ENCODE results near the gene MRPL48.

MRPL48 gene

DNA sequence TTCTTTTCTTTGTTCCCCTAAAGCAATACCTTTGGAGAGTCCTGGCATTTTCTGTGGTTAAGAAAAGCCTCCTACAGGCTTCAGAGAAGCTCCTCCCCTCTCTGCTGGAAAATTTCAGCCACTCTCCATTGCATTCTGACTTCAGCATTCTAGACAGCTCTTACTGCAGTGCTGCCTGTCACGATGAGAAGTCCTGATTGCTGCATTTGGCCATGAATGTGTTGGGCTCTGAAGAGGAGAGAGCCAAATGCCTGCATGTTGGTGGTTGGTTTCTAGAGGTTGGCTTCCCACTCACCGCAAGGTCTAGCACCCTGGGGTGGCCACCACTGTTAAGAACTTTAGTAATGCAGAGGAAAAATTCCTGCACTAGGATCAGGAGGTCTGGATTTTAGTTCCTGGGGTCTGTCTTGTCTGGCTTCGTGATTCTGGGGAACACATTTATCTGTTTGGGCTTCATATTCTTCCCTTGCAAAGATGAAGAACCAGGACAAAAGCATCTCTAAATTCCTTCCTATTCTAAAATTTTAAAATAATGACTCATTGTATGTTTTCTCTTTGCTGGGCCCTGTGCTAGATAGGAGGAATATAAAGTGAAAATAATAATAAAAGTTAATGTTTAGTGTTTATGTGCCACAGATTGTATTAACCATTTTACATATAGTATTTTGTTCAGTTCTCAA lies 50.9 kb downstream of the MRPL48 start:
- Histone ChIP-seq H3K9me3 (ENCODE audit: control insufficient read depth, insufficient read depth, low read length) (no peaks in the 10 kb centered on the region), H3K4me3 (ENCODE audit: low read length) (no peak overlapping the region), H3K27ac (ENCODE audit: low read length) (no peak overlapping the region), H3K27me3 (ENCODE audit: control insufficient read depth, insufficient read depth, low read length) (no peaks in the 10 kb centered on the region), H3K4me1 (ENCODE audit: control insufficient read depth, insufficient read depth, low read length) (no peaks in the 10 kb centered on the region), H3K36me3 (ENCODE audit: control insufficient read depth, insufficient read depth, low read length) (no peaks in the 10 kb centered on the region)
- WGBS (ENCODE audit: insufficient coverage, insufficient read length) = no CpG with 5 or more reads among the region's 3 CpGs
- no peak for DNase-seq (ENCODE audit: low read depth, low spot score)

DNA sequence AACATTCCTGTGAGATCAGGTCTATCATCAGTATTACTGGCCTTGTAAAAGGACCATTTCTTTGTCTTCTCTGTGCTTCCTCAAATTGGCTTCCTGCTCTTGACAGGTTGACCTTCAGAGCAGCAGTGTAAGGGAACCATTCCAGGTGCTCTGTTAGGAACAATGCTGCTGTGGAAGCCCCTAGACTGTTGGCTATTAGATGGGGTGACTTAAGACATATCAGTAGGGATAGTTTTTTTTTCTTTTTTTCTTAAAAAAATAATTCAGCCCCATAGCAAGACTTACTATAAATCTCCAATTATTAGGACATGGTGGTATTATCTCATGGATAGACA lies 51.4 kb downstream of the MRPL48 start:
- Histone ChIP-seq H3K4me1 (ENCODE audit: control insufficient read depth, insufficient read depth, low read length) (no peaks in the 10 kb centered on the region), H3K9me3 (ENCODE audit: control insufficient read depth, insufficient read depth, low read length) (no peaks in the 10 kb centered on the region), H3K27me3 (ENCODE audit: control insufficient read depth, insufficient read depth, low read length) (no peaks in the 10 kb centered on the region), H3K36me3 (ENCODE audit: control insufficient read depth, insufficient read depth, low read length) (no peaks in the 10 kb centered on the region), H3K4me3 (ENCODE audit: low read length) (no peak overlapping the region), H3K27ac (ENCODE audit: low read length) (no peak overlapping the region)
- DNase-seq (ENCODE audit: low read depth, low spot score) = no peak

DNA sequence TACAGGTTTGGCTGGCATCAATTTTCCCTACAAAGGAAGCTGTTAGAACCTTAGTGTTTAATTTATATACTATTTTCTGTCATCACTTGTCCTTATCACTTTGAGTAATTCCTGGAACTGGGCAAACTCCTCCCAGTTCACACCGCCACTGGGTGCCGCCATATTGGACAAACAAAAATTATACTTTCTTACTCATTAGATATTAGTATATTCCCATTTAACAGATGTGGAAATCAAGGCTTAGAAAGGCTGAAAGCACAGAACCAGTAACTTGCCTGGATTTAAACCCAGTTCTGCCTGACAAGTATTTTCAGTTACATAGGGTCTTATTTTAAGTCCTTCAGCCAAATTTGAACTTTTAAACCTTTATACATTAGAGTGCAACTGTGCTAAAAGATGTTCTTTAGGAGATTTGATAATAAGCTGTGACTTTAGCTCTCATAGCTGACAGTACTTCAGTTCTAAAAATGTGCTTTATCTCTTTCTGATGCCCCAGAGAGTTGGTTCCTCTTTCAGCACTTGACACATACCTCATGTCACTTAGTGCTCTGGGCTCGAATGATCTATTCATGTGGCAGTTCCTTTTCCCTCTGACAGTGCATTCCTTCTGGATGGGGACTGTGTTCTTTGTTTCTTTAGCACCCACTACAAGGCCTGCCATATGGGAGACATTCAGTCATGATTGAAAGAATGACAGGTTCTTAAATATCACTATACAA lies 63.5 kb downstream of the MRPL48 start:
- Histone ChIP-seq H3K4me3 (ENCODE audit: low read length) (no peak overlapping the region), H3K4me1 (ENCODE audit: control insufficient read depth, insufficient read depth, low read length) (no peaks in the 10 kb centered on the region), H3K36me3 (ENCODE audit: control insufficient read depth, insufficient read depth, low read length) (no peaks in the 10 kb centered on the region), H3K27me3 (ENCODE audit: control insufficient read depth, insufficient read depth, low read length) (no peaks in the 10 kb centered on the region), H3K9me3 (ENCODE audit: control insufficient read depth, insufficient read depth, low read length) (no peaks in the 10 kb centered on the region), H3K27ac (ENCODE audit: low read length) (no peak overlapping the region)
- DNase-seq (ENCODE audit: low read depth, low spot score) = no peak
- no CpG with 5 or more reads among the region's 3 CpGs for WGBS (ENCODE audit: insufficient coverage, insufficient read length)

DNA sequence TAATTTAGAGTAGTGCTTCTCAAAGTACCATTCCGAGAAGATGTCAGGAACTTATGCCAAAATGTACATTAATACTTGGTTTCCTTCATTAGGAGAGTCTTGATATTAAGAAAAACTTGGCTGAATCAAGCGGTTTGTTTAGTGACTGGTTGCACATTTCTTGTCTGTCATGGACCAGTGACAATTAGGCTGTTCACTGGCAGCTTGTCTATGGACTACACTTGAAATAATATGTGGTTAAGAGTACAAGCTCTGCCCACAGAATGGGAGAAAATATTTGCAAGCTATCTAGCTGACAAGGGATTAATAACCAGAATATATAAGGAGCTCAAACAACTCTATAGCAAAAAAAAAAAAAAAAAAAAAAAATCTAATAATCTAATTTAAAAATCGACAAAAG lies 64.4 kb downstream of the MRPL48 start:
- Histone ChIP-seq H3K27ac (ENCODE audit: low read length) (no peak overlapping the region), H3K36me3 (ENCODE audit: control insufficient read depth, insufficient read depth, low read length) (no peaks in the 10 kb centered on the region), H3K4me1 (ENCODE audit: control insufficient read depth, insufficient read depth, low read length) (no peaks in the 10 kb centered on the region), H3K4me3 (ENCODE audit: low read length) (no peak overlapping the region), H3K9me3 (ENCODE audit: control insufficient read depth, insufficient read depth, low read length) (no peaks in the 10 kb centered on the region), H3K27me3 (ENCODE audit: control insufficient read depth, insufficient read depth, low read length) (no peaks in the 10 kb centered on the region)
- no CpG with 5 or more reads among the region's 3 CpGs for WGBS (ENCODE audit: insufficient coverage, insufficient read length)
- no peak for DNase-seq (ENCODE audit: low read depth, low spot score)

DNA sequence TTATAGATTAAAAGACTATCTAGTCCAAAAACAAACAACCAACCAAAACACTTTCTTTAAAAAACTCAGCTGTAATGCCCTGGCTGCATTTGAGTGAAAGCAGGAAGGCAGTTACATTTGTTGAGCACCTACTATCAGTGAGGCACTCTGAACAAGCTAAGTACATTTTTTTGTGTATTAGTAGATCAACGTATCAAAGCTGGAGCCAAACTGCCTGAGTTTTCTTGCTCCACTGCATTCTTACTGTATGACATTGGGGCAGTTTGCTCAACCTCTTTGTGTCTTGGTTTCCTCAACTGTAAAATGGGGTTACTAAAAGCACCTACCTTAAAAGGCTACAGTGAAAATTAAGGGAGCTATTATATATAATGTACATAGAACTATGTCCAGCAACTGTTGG lies 67.0 kb downstream of the MRPL48 start:
- no peak overlapping the region for H3K27ac ChIP-seq (ENCODE audit: low read length)
- no peaks in the 10 kb centered on the region for H3K36me3 ChIP-seq (ENCODE audit: control insufficient read depth, insufficient read depth, low read length)
- no peaks in the 10 kb centered on the region for H3K27me3 ChIP-seq (ENCODE audit: control insufficient read depth, insufficient read depth, low read length)
- no peak overlapping the region for H3K4me3 ChIP-seq (ENCODE audit: low read length)
- no peak for DNase-seq (ENCODE audit: low read depth, low spot score)
- WGBS (ENCODE audit: insufficient coverage, insufficient read length) = no CpG with 5 or more reads among the region's 1 CpG
- no peaks in the 10 kb centered on the region for H3K4me1 ChIP-seq (ENCODE audit: control insufficient read depth, insufficient read depth, low read length)
- no peaks in the 10 kb centered on the region for H3K9me3 ChIP-seq (ENCODE audit: control insufficient read depth, insufficient read depth, low read length)

DNA sequence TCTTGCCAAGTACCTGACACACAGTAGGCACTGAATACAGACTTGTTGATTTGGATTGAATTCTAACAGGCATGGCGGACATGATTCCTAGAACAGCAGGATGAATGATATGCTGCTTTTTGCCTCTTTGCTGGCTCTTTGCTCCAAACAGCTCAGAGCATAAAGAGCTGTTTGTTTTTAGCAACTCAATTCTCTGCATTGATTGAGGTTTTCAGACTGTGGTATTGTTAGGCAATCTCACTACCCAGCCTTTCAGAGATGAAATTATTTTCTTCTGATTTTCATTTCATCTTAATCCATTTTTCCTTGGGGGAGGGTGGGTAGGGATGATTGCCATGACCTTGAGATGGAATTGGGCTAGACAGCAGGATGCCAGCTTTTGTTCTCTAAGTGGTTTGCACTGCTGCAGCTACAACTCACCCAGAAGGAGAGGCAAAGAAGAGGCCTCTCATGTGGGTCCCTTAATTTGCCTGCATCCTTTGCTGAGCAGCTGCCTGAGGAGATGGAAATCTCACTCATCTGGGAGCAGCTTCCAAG lies 68.4 kb downstream of the MRPL48 start:
- no CpG with 5 or more reads among the region's 1 CpG for WGBS (ENCODE audit: insufficient coverage, insufficient read length)
- H3K4me3 ChIP-seq (ENCODE audit: low read length) = no peak overlapping the region
- no peak overlapping the region for H3K27ac ChIP-seq (ENCODE audit: low read length)
- no peaks in the 10 kb centered on the region for H3K4me1 ChIP-seq (ENCODE audit: control insufficient read depth, insufficient read depth, low read length)
- no peak for DNase-seq (ENCODE audit: low read depth, low spot score)
- no peaks in the 10 kb centered on the region for H3K27me3 ChIP-seq (ENCODE audit: control insufficient read depth, insufficient read depth, low read length)
- H3K9me3 ChIP-seq (ENCODE audit: control insufficient read depth, insufficient read depth, low read length) = no peaks in the 10 kb centered on the region
- H3K36me3 ChIP-seq (ENCODE audit: control insufficient read depth, insufficient read depth, low read length) = no peaks in the 10 kb centered on the region

DNA sequence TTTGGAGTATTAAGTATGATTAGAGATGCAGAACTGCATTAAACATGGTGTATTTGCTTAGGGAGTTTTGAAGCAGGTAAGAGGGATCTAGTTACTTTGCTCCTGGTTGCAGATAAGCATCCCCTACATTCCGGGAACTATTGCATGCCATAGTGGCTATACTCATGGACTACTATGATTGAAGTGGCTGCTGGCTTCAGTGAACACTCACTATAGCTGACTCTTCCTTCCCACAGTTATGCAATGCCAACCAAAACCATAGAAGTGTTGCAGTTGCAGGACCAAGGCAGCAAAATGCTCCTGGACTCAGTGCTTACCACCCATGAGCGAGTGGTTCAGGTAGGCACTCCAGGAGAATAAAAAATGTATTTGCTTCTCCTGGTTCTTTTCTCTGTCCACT lies 72.0 kb downstream of the MRPL48 start:
- DNase-seq (ENCODE audit: low read depth, low spot score) = no peak
- no peaks in the 10 kb centered on the region for H3K9me3 ChIP-seq (ENCODE audit: control insufficient read depth, insufficient read depth, low read length)
- H3K27me3 ChIP-seq (ENCODE audit: control insufficient read depth, insufficient read depth, low read length) = no peaks in the 10 kb centered on the region
- WGBS (ENCODE audit: insufficient coverage, insufficient read length) = no CpG with 5 or more reads among the region's 2 CpGs
- no peaks in the 10 kb centered on the region for H3K36me3 ChIP-seq (ENCODE audit: control insufficient read depth, insufficient read depth, low read length)
- H3K4me1 ChIP-seq (ENCODE audit: control insufficient read depth, insufficient read depth, low read length) = no peaks in the 10 kb centered on the region
- no peak overlapping the region for H3K4me3 ChIP-seq (ENCODE audit: low read length)
- H3K27ac ChIP-seq (ENCODE audit: low read length) = no peak overlapping the region

DNA sequence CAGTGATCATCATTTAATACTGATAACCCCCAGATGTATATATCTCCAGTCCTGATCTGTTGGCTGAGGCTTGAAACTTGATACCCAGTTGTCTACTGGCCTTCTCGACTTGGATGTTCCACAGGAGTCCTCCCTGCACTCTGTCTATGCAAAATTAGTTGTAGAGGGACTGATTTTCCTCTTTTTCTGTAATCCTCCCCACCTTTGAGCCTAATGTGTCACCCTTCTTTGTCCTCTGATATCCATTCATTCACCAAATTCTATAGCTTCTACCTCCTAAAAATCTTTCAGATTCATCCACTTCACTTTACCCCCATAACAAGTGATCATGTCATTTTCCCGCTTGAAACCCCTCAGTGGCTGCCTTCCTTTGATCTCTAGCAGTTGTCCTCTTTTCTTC lies 72.5 kb downstream of the MRPL48 start:
- DNase-seq (ENCODE audit: low read depth, low spot score) = no peak
- no peaks in the 10 kb centered on the region for H3K36me3 ChIP-seq (ENCODE audit: control insufficient read depth, insufficient read depth, low read length)
- no peaks in the 10 kb centered on the region for H3K4me1 ChIP-seq (ENCODE audit: control insufficient read depth, insufficient read depth, low read length)
- no peak overlapping the region for H3K4me3 ChIP-seq (ENCODE audit: low read length)
- no peaks in the 10 kb centered on the region for H3K9me3 ChIP-seq (ENCODE audit: control insufficient read depth, insufficient read depth, low read length)
- no peaks in the 10 kb centered on the region for H3K27me3 ChIP-seq (ENCODE audit: control insufficient read depth, insufficient read depth, low read length)
- no CpG with 5 or more reads among the region's 2 CpGs for WGBS (ENCODE audit: insufficient coverage, insufficient read length)
- H3K27ac ChIP-seq (ENCODE audit: low read length) = no peak overlapping the region

DNA sequence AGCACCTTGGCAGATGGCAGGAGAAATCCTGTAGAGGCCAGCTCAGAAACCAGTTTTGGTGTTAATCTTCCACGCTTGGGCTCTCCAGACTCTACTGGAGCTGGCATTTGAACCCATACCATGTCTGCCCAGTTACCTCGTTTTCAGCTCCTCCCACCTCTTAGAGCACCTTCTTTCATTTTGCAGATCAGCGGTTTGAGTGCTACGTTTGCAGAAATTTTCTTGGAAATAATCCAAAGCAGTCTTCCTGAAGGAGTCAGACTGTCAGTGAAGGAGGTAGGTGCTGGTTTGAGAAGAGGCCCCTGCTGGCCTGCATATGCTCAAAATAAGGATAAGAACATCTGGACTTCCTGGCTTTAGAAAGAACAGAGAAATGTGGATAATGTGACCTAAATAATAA lies 75.3 kb downstream of the MRPL48 start:
- H3K36me3 ChIP-seq (ENCODE audit: control insufficient read depth, insufficient read depth, low read length) = no peaks in the 10 kb centered on the region
- DNase-seq (ENCODE audit: low read depth, low spot score) = no peak
- WGBS (ENCODE audit: insufficient coverage, insufficient read length) = no CpG with 5 or more reads among the region's 4 CpGs

DNA sequence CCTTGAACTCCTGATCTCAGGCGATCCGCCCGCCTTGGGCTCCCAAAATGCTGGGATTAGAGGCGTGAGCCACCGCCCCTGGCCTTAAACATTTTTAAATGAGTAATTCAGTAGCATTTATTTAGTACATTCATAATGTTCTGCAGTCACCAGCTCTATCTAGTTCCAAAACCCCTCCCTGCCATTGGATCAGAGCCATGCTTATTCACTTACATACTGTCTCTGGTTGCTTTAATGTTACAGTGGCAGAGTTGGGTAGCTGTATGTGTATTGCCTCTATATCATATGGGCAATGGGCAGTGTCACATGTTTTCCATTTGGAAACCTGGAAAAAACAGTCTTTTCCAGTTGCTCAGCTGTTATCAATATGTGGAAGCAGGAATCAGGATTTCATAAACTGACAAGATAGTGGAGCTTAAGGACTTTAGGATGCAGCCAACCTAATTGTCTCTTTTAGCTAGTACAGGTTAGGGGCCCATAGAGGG lies 78.5 kb downstream of the MRPL48 start:
- Histone ChIP-seq H3K27ac (ENCODE audit: low read length) (no peak overlapping the region), H3K4me3 (ENCODE audit: low read length) (no peak overlapping the region), H3K4me1 (ENCODE audit: control insufficient read depth, insufficient read depth, low read length) (no peaks in the 10 kb centered on the region), H3K9me3 (ENCODE audit: control insufficient read depth, insufficient read depth, low read length) (no peaks in the 10 kb centered on the region), H3K36me3 (ENCODE audit: control insufficient read depth, insufficient read depth, low read length) (no peaks in the 10 kb centered on the region), H3K27me3 (ENCODE audit: control insufficient read depth, insufficient read depth, low read length) (no peaks in the 10 kb centered on the region)
- no CpG with 5 or more reads among the region's 5 CpGs for WGBS (ENCODE audit: insufficient coverage, insufficient read length)
- DNase-seq (ENCODE audit: low read depth, low spot score) = no peak

More for the DNA sequence above, 75.3 kb downstream of the MRPL48 start:
- H3K9me3 ChIP-seq (ENCODE audit: control insufficient read depth, insufficient read depth, low read length) = no peaks in the 10 kb centered on the region
- no peak overlapping the region for H3K27ac ChIP-seq (ENCODE audit: low read length)
- no peaks in the 10 kb centered on the region for H3K4me1 ChIP-seq (ENCODE audit: control insufficient read depth, insufficient read depth, low read length)
- no peak overlapping the region for H3K4me3 ChIP-seq (ENCODE audit: low read length)
- no peaks in the 10 kb centered on the region for H3K27me3 ChIP-seq (ENCODE audit: control insufficient read depth, insufficient read depth, low read length)

DNA sequence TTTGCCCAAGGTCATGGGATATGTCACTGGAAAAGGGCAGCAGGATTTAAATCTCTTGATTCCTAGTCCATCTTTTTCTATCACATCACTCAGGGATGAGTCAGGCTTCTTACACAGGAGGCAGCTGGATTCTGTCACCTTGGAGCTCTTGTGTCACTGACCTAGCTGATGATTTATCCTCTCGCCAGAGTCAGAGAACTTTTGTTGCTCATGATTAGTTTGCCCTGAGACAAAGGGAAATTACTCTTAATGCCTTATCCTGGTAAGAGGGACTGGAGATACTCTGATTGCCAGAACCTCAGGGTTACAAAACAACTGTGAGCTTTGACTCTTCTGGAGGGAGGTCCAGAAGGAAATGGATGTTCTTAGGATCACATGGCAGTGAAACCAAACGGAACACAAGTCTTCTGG lies 78.9 kb downstream of the MRPL48 start:
- no peak for DNase-seq (ENCODE audit: low read depth, low spot score)
- Histone ChIP-seq H3K4me1 (ENCODE audit: control insufficient read depth, insufficient read depth, low read length) (no peaks in the 10 kb centered on the region), H3K27me3 (ENCODE audit: control insufficient read depth, insufficient read depth, low read length) (no peaks in the 10 kb centered on the region), H3K9me3 (ENCODE audit: control insufficient read depth, insufficient read depth, low read length) (no peaks in the 10 kb centered on the region), H3K4me3 (ENCODE audit: low read length) (no peak overlapping the region), H3K36me3 (ENCODE audit: control insufficient read depth, insufficient read depth, low read length) (no peaks in the 10 kb centered on the region), H3K27ac (ENCODE audit: low read length) (no peak overlapping the region)
- no CpG with 5 or more reads among the region's 2 CpGs for WGBS (ENCODE audit: insufficient coverage, insufficient read length)

Measured in iPS DF 6.9 (cell line).